Lower leg skin (tissue), 3 donors: ENCODE data around the gene PRRT1.

ENCODE experiments used
- CTCF ChIP-seq, 3 donors: fragments of 450-650 bp; IDR thresholded peaks; one replicate each; pipeline ENCODE4 v1.5.1; 2016; ENCODE audit warnings: antibody characterized with exemption in 3 of 3, mild to moderate bottlenecking in 3 of 3, moderate library complexity in 2 of 3
- POLR2A ChIP-seq, 2 donors: fragments of 450-650 bp; IDR thresholded peaks; one replicate each; pipeline ENCODE4 v1.6.1; 2016 to 2017; ENCODE audit warnings: antibody characterized with exemption in 2 of 2, mild to moderate bottlenecking in 1 of 2, moderate library complexity in 1 of 2

DNA sequence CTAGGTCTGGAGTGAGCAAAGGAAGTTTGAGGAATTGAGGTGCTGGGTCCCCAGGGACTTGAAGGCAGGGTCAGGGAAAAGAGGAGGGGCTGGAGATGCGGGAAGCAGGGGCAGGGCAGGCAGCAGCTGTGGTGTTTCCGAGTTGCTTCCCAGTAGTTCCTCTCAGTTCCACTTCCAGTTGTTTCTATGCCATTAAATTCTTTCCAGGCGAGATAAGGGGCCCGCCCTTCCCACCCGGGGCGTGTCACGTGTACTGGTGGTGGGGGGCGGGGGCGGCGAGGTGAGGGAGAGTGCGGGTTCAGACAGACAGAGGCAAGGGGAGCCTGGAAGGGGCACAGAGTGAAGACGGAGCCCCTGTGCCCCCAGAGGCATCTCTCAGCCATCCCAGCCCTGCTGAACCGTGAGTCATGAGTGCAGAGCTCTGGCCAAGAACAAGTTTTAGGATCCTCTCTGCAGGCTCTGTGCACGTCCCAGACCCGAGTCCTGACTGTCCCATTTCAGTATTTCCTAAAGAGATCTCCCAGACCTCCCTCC is 43.6 kb downstream of the PRRT1 start:
- TF ChIP-seq CTCF (IDR thresholded peaks at IDR 0.05) (no peak), POLR2A (IDR thresholded peaks at IDR 0.05) (no peak)
